OCI-LY3 (cell line): ENCODE data around the gene DDX41.

ENCODE experiments used
- EZH2phosphoT487 ChIP-seq: fragments of 200-600 bp; shearing (Covaris generic); IDR thresholded peaks from 2 replicates; pipeline ENCODE4 v1.6.1; 2018; ENCODE audit warnings: antibody characterized with exemption, mixed run types, low read depth
- TF ChIP-seq, protein P1 (sequence below): fragments of 200-600, 300-600 bp; sonication (generic); IDR thresholded peaks from 2 replicates; pipeline ENCODE4 v1.5.1; 2014; ENCODE audit warnings: antibody characterized with exemption, low read length, low read depth

DNA sequence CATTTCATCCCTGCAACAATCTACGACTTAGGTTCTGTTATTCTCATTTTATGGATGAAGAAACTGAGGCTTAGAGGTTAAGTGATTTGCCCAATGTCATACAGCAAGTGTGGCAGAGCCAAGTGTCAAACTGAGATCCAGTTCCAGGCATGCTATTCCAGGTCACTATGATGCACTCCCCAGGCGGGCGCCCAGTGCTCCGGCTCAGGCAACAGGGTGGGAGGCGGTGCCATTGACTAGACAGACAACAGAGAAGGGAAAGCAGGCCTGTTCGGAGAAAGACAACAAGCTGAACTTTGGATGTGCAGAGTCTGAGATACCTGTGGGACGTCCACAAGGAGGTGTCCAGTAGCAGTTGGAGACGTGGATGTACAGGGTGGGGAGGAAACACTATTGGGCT, 10.8 kb upstream of the DDX41 start:
- TF ChIP-seq, protein P1, sequence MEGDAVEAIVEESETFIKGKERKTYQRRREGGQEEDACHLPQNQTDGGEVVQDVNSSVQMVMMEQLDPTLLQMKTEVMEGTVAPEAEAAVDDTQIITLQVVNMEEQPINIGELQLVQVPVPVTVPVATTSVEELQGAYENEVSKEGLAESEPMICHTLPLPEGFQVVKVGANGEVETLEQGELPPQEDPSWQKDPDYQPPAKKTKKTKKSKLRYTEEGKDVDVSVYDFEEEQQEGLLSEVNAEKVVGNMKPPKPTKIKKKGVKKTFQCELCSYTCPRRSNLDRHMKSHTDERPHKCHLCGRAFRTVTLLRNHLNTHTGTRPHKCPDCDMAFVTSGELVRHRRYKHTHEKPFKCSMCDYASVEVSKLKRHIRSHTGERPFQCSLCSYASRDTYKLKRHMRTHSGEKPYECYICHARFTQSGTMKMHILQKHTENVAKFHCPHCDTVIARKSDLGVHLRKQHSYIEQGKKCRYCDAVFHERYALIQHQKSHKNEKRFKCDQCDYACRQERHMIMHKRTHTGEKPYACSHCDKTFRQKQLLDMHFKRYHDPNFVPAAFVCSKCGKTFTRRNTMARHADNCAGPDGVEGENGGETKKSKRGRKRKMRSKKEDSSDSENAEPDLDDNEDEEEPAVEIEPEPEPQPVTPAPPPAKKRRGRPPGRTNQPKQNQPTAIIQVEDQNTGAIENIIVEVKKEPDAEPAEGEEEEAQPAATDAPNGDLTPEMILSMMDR, result no peak
- no peak for TF ChIP-seq EZH2phosphoT487
